ENCODE results near the gene CACNG8.
A peak's percentile ranks its signal among the peaks of the same experiment; 100 is the strongest.

Gene CACNG8

GRCh38 chr19:53992815-53993214 lies 30.1 kb downstream of the CACNG8 start:
- DNase-seq (ENCODE audit: low spot score), result no peak

- DNase-seq (ENCODE audit: low spot score), result no peak
Observed at GRCh38 chr19:53993448-53993847, 30.7 kb downstream of the CACNG8 start.

- no peak for DNase-seq (ENCODE audit: low spot score)
Observed at GRCh38 chr19:53994811-53995210, 32.1 kb downstream of the CACNG8 start.

GRCh38 chr19:53998223-53998622 lies 35.5 kb downstream of the CACNG8 start:
- DNase-seq (ENCODE audit: low spot score), result no peak

GRCh38 chr19:53999694-54000093 lies 37.0 kb downstream of the CACNG8 start:
- no peak for DNase-seq (ENCODE audit: low spot score)

- no peak for DNase-seq (ENCODE audit: low spot score)
Observed at GRCh38 chr19:54001496-54001895, 38.8 kb downstream of the CACNG8 start.

GRCh38 chr19:54002495-54003315 lies 40.0 kb downstream of the CACNG8 start:
- DNase-seq (ENCODE audit: low spot score), result peak; percentile 65

GRCh38 chr19:54009440-54009839 lies 46.7 kb downstream of the CACNG8 start:
- DNase-seq (ENCODE audit: low spot score), result no peak

- no peak for DNase-seq (ENCODE audit: low spot score)
Observed at GRCh38 chr19:54010474-54010873, 47.7 kb downstream of the CACNG8 start.

GRCh38 chr19:54011507-54012211 lies 48.9 kb downstream of the CACNG8 start:
- no peak for DNase-seq (ENCODE audit: low spot score)

GRCh38 chr19:54013866-54014265 lies 51.1 kb downstream of the CACNG8 start:
- no peak for DNase-seq (ENCODE audit: low spot score)

GRCh38 chr19:54014920-54015560 lies 52.3 kb downstream of the CACNG8 start:
- no peak for DNase-seq (ENCODE audit: low spot score)

- peak; percentile 38 for DNase-seq (ENCODE audit: low spot score)
Observed at GRCh38 chr19:54017261-54017660, 54.5 kb downstream of the CACNG8 start.

GRCh38 chr19:54021363-54021762 lies 58.6 kb downstream of the CACNG8 start:
- DNase-seq (ENCODE audit: low spot score), result no peak

- no peak for DNase-seq (ENCODE audit: low spot score)
Observed at GRCh38 chr19:54021932-54022331, 59.2 kb downstream of the CACNG8 start.

- no peak for DNase-seq (ENCODE audit: low spot score)
Observed at GRCh38 chr19:54023191-54023590, 60.5 kb downstream of the CACNG8 start.

- no peak for DNase-seq (ENCODE audit: low spot score)
Observed at GRCh38 chr19:54024660-54025059, 61.9 kb downstream of the CACNG8 start.

GRCh38 chr19:54026656-54027055 lies 63.9 kb downstream of the CACNG8 start:
- DNase-seq (ENCODE audit: low spot score), result no peak

GRCh38 chr19:54029301-54029700 lies 66.6 kb downstream of the CACNG8 start:
- no peak for DNase-seq (ENCODE audit: low spot score)

GRCh38 chr19:54029930-54030490 lies 67.3 kb downstream of the CACNG8 start:
- DNase-seq (ENCODE audit: low spot score), result peak; percentile 75

- no peak for DNase-seq (ENCODE audit: low spot score)
Observed at GRCh38 chr19:54030895-54031586, 68.3 kb downstream of the CACNG8 start.
